Panc1 (cell line): ENCODE measurements around the gene GUCY2D. TPM values are rescaled to one million over a fixed set of nuclear protein-coding genes. Genes with fewer than 3 reads are reported as not detected.

Experiments
- ATAC-seq: fragments of 200-7000 bp; cut with Tn5 transposase; 2 replicates; pipeline ENCODE4 v1.9.1; 2020; ENCODE audit warnings: mild to moderate bottlenecking, moderate library complexity
- BruUV-seq: library from RNA; stranded (reverse); fragments of 400-500 nt; replicated peaks from 2 replicates; lab custom pipeline; 2021; lab: Mats Ljungman, UMichigan
- CTCF ChIA-PET: fragments of 300-600 bp; sonication (Branson Sonifier 250); formaldehyde crosslinking; loops from one replicate; lab custom pipeline; 2022; ENCODE audit warnings: antibody characterized with exemption; lab: Charles Lee
- POLR2A ChIA-PET: fragments of 300-600 bp; sonication (Branson Sonifier 250); formaldehyde crosslinking; loops from one replicate; lab custom pipeline; 2022; ENCODE audit warnings: antibody characterized with exemption; lab: Charles Lee
- DNase-seq: peaks from one replicate; pipeline ENCODE4 v3.0.0-alpha.2; 2010; ENCODE audit warnings: low read depth, low spot score
- H3K27ac ChIP-seq: 2 replicates; pipeline ENCODE4 v1.5.1; 2011; ENCODE audit warnings: mild to moderate bottlenecking, low read length, inconsistent platforms
- H3K27me3 ChIP-seq: fragments of 200-500 bp; sonication (Bioruptor generic); 2 replicates; pipeline ENCODE4 v1.6.0; 2014; ENCODE audit warnings: low read length, inconsistent platforms; ENCODE audit not compliant: control insufficient read depth, insufficient read depth
- H3K36me3 ChIP-seq: fragments of 200-500 bp; sonication (Bioruptor generic); 2 replicates; pipeline ENCODE4 v1.5.1; 2014; ENCODE audit warnings: inconsistent platforms, mild to moderate bottlenecking, low read length, moderate library complexity; ENCODE audit not compliant: control insufficient read depth, insufficient read depth
- H3K4me1 ChIP-seq: 2 replicates; pipeline ENCODE4 v1.5.1; 2011; ENCODE audit warnings: inconsistent platforms, mild to moderate bottlenecking, low read length, moderate library complexity; ENCODE audit not compliant: control insufficient read depth, insufficient read depth
- H3K4me3 ChIP-seq, 2 experiments: 2 replicates each; pipeline ENCODE4 v1.5.1; 2011 to 2012; ENCODE audit warnings: low read depth in 2 of 2, low read length in 2 of 2, mild to moderate bottlenecking in 2 of 2, inconsistent platforms in 1 of 2, moderate library complexity in 1 of 2
- H3K9me3 ChIP-seq: fragments of 200-500 bp; sonication (Bioruptor generic); 2 replicates; pipeline ENCODE4 v1.5.1; 2014; ENCODE audit warnings: low read depth, mild to moderate bottlenecking, inconsistent platforms, low read length, moderate library complexity; ENCODE audit not compliant: control insufficient read depth, insufficient read depth
- CTCF ChIP-seq: fragments of 450-650 bp; IDR thresholded peaks from 2 replicates; pipeline ENCODE4 v1.5.1; 2017; ENCODE audit warnings: mild to moderate bottlenecking
- POLR2AphosphoS5 ChIP-seq: IDR thresholded peaks from 2 replicates; pipeline ENCODE4 v1.6.1; 2012; ENCODE audit warnings: mild to moderate bottlenecking, low read depth, low read length, moderate library complexity
- SIN3A ChIP-seq: IDR thresholded peaks from 2 replicates; pipeline ENCODE4 v1.6.1; 2012; ENCODE audit warnings: low read depth, mild to moderate bottlenecking, low read length, moderate library complexity, borderline replicate concordance; ENCODE audit not compliant: insufficient read depth
- TCF7L2 ChIP-seq: IDR thresholded peaks from 2 replicates; pipeline ENCODE4 v1.6.1; 2011; ENCODE audit warnings: mild to moderate bottlenecking, low read depth, low read length, inconsistent platforms
- in situ Hi-C: cut with HindIII; loops from 2 replicates; pipeline ENCODE4 v1.10.0; 2016; ENCODE audit warnings: low sequenced_read_pairs, low pct_unique_long_range_greater_than_20kb
- intact Hi-C: fragments of 100-400 bp; cut with micrococcal nuclease; formaldehyde crosslinking; loops from one replicate; pipeline ENCODE4 v1.10.0; 2022; ENCODE audit not compliant: unreplicated experiment
- total RNA-seq: library from RNA; stranded (reverse); gene quantifications from one replicate; pipeline ENCODE4 v1.2.1, GENCODE V29; 2021; ENCODE audit not compliant: unreplicated experiment
- TF ChIP-seq, protein P1 (sequence below), 2 experiments: IDR thresholded peaks; 2 replicates each; pipeline ENCODE4 v1.6.1; 2011 to 2012; ENCODE audit warnings: low read depth in 2 of 2, control low read depth in 1 of 2, low read length in 1 of 2, mild to moderate bottlenecking in 1 of 2, moderate library complexity in 1 of 2; ENCODE audit not compliant: insufficient read depth in 1 of 2

The GUCY2D gene
- total RNA-seq, 1 experiment from 2014 or later: not detected

GRCh38 chr17:8051831-8052230 is 49.4 kb downstream of the GUCY2D start:
- CTCF ChIA-PET: interaction anchor here (0.7 kb wide), 1 partner anchor 337 kb away, joined by 3 read pairs; no protein-coding TSS in a partner anchor
- no peak for DNase-seq
- no peaks in the 10 kb centered on the region for H3K27me3 ChIP-seq
- in situ Hi-C loops (no loop called here), intact Hi-C loops (loop anchor here (10.0 kb wide), 1 partner anchor 57 kb away; no protein-coding TSS in a partner anchor)
- TF ChIP-seq POLR2AphosphoS5: no peak
- no peaks in the 10 kb centered on the region for H3K9me3 ChIP-seq
- no TSS peak for BruUV-seq
- no peaks in the 10 kb centered on the region for H3K36me3 ChIP-seq
- no peak overlapping the region for H3K4me3 ChIP-seq
- H3K27ac ChIP-seq: no peak overlapping the region
- H3K4me1 ChIP-seq: no peaks in the 10 kb centered on the region
- no peak for ATAC-seq
- POLR2A ChIA-PET: no interaction called here

GRCh38 chr17:8052256-8053252 is 50.1 kb downstream of the GUCY2D start:
- Histone ChIP-seq H3K9me3 (no peaks in the 10 kb centered on the region), H3K27me3 (no peaks in the 10 kb centered on the region), H3K36me3 (no peaks in the 10 kb centered on the region), H3K27ac (no peak overlapping the region), H3K4me1 (no peaks in the 10 kb centered on the region), H3K4me3 (no peak overlapping the region)
- ChIA-PET POLR2A (no interaction called here), CTCF (no interaction called here)
- intact Hi-C loops: loop anchor here (10.0 kb wide), 1 partner anchor 58 kb away; no protein-coding TSS in a partner anchor
- BruUV-seq: no TSS peak
- no peak for TF ChIP-seq TCF7L2
- no peak for TF ChIP-seq POLR2AphosphoS5
- no peak for TF ChIP-seq CTCF
- TF ChIP-seq, protein P1, sequence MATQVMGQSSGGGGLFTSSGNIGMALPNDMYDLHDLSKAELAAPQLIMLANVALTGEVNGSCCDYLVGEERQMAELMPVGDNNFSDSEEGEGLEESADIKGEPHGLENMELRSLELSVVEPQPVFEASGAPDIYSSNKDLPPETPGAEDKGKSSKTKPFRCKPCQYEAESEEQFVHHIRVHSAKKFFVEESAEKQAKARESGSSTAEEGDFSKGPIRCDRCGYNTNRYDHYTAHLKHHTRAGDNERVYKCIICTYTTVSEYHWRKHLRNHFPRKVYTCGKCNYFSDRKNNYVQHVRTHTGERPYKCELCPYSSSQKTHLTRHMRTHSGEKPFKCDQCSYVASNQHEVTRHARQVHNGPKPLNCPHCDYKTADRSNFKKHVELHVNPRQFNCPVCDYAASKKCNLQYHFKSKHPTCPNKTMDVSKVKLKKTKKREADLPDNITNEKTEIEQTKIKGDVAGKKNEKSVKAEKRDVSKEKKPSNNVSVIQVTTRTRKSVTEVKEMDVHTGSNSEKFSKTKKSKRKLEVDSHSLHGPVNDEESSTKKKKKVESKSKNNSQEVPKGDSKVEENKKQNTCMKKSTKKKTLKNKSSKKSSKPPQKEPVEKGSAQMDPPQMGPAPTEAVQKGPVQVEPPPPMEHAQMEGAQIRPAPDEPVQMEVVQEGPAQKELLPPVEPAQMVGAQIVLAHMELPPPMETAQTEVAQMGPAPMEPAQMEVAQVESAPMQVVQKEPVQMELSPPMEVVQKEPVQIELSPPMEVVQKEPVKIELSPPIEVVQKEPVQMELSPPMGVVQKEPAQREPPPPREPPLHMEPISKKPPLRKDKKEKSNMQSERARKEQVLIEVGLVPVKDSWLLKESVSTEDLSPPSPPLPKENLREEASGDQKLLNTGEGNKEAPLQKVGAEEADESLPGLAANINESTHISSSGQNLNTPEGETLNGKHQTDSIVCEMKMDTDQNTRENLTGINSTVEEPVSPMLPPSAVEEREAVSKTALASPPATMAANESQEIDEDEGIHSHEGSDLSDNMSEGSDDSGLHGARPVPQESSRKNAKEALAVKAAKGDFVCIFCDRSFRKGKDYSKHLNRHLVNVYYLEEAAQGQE (IDR thresholded peaks at IDR 0.05; ENCODE audit: insufficient read depth in 1 of 2, low read depth in 2 of 2, low read length in 1 of 2): no peak
- TF ChIP-seq SIN3A: no peak
- DNase-seq: no peak
- no peak for ATAC-seq
- in situ Hi-C loops: no loop called here
